ENCODE results near the gene TUSC2.

Gene TUSC2

GRCh38 chr3:50354186-50354764, 26.3 kb upstream of the TUSC2 start:
- no peak for DNase-seq

GRCh38 chr3:50353245-50354004, 25.4 kb upstream of the TUSC2 start:
- no peak for DNase-seq

DNA sequence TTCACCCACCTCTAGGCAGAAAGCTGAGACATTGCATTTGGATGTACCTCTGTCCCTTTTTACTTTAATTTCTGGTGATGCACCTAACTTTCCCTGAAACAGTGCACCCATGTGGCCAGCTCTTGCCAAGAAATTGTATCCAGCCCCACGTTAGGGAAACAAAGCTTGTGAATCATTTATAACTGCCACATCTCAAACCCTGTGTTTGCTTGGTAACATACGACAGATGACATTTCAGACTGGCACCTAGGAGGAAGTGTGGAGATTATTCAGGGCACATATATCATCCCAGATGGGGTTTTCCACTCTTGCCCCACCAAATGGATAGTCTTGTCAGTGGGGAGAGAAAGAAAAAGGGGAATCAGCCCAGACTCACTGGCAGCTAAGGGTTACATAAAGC, 24.8 kb upstream of the TUSC2 start:
- no peak for DNase-seq

DNA sequence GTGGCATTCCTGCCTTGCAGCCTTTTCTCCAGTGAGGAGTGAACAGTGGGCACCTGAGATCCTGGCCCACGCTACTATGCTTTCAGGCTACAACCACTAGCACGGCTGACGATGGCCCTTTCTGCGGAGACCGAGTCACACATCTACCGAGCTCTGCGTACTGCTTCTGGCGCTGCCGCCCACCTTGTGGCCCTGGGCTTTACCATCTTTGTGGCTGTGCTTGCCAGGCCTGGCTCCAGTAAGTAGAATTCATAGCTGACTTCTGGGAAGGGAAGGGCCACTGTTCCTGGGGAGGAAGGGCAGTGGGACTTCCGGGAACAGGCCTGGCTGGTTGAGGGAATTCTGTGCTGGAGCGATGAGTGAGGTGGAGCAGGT, 23.3 kb upstream of the TUSC2 start:
- DNase-seq: no peak

DNA sequence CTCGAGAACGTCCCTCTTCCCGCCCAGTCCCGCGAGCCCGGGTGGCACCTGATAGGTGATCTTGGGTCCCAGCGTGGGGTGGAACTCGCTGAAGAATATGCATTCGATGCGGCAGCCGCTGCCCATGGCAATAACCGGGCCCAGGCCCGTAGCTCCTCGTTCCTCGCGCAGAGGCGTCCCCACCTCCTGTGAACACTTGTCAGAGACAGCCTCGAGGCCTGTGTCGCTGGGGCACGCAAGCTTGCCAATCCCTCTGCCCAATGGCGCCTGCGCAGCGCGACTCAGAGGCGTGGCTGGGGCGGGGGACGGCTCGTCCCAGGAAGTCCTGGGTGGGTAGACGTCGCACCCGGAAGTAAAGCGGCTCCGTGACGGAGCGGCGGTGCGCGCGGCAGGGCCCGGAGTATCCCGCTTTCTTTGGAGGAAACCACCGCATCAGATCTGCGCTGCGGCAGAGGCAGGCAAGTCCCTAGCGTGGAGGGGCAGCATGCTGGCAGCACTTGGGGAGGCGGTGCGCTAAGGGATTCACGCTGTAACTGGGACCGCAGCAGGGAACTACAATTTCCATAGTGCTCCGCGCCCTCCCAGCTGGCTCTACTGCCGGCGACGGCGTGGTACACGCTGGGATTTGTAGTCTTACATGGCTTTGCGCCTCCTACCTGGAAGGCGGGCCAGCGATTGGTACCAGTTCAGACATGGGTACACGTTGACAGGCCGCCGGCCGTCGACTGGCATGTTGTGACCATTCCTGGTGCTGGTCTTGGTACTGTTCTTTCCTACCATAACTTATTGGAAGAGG, 22.7 kb upstream of the TUSC2 start, which contains the start of the genes CYB561D2 and NPRL2:
Gene CYB561D2 (plus strand): TSS at position 336 of the 796 bp plus-strand sequence. CDS start 572 bp downstream, outside the sequence.
Gene NPRL2 (minus strand): TSS at position 249 of the 796 bp plus-strand sequence. CDS start 123 bp downstream, at position 126.
- DNase-seq: peak; percentile 98

- no peak for DNase-seq
Measured at GRCh38 chr3:50350213-50350526, 22.1 kb upstream of the TUSC2 start.

DNA sequence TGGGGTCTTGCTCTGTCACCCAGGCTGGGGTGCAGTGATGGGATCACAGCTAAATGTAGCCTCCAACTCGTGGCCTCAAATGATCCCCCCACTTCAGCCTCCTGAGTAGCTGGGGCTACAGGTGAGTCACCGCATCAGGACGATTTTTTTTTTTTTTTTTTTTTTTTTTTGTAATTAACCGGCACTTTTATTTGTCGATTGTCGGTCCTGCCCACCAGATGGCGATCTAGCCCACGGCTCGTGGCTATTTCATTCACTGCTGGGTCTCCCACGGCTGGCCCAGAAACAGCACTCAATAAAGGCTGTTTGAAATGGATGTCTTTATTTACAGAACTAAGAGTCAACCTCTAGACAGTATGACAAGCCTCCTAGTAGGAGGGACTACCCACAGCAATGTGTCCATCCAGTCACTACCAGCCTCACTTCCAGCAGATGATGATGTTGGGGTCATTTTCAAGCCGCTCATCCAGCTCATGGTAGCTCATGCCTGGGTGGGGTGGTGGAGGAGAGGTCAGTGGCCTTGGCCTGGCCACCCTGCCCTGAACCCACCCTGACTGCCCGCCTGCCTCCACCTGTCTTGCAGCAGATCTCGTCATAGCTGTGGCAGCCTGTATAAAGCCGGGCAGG, 19.3 kb upstream of the TUSC2 start:
- peak; percentile 73 for DNase-seq

- peak; percentile 71 for DNase-seq
Measured at GRCh38 chr3:50345586-50346234, 17.7 kb upstream of the TUSC2 start, which contains the start of gene ZMYND10. ZMYND10 (minus strand) TSS chr3:50345732; CDS start chr3:50345579, 153 bp downstream.

- no peak for DNase-seq
Measured at GRCh38 chr3:50345008-50345407, 17.0 kb upstream of the TUSC2 start.

- DNase-seq: no peak
Measured at GRCh38 chr3:50342813-50343633, 15.0 kb upstream of the TUSC2 start.

DNA sequence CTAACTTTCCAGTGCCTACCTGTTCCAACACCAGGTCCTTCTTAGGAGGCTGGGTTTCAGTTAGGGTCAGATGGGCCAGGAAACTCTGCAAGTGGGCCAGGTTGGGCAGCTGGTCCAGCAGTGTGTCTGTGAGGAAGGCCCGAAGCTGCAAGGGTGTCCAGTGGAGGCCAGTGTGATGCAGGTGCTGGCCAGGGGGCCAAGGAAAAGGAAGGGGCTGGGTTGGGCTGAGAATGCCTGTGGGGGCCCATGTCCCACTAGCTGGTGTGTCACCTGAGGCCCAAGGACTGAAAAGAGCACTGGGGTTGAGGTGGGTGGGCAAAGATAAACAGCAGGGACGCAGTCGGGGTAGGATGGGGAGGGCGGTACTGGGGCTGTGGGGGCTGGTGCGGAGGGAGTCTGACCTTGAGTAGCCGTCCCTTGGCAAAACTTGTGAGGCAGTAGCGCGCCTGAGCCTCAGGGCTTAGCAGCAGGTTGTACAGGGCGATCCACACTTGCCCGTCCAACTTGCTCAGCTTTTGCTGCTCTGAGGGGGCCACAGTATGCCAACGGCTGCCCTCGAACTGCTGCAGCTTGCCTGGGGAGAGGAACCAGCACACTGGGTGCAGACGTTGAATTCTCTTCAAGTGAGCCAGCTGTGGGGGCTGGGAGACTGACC, 14.1 kb upstream of the TUSC2 start:
- DNase-seq: no peak

DNA sequence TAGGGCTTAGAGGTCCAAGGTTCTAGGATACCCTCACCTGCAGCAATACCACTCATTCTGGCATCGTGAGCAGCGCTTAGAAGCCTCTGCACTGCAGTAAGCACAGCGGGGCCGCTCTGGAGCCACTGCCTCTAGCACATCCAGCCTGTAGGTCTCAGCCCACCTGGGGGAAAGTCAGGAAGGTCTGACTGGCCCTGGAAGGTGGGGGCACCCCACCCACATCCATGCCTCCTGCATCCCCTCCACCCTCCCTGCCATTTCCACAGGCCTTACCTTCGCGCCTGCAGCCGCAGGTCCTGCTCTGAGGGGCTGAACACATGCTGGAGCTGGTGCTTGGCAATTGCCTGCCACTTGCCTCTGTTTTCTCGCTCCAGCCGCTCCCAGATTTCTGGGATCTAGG, 13.5 kb upstream of the TUSC2 start:
- no peak for DNase-seq

GRCh38 chr3:50340448-50341329, 12.7 kb upstream of the TUSC2 start, which contains the start of gene RASSF1:
RASSF1 (minus strand) TSS chr3:50340836; CDS start chr3:50340805, 31 bp downstream.
- peak; percentile 50 for DNase-seq

GRCh38 chr3:50340147-50340447, 12.1 kb upstream of the TUSC2 start:
- DNase-seq: no peak

DNA sequence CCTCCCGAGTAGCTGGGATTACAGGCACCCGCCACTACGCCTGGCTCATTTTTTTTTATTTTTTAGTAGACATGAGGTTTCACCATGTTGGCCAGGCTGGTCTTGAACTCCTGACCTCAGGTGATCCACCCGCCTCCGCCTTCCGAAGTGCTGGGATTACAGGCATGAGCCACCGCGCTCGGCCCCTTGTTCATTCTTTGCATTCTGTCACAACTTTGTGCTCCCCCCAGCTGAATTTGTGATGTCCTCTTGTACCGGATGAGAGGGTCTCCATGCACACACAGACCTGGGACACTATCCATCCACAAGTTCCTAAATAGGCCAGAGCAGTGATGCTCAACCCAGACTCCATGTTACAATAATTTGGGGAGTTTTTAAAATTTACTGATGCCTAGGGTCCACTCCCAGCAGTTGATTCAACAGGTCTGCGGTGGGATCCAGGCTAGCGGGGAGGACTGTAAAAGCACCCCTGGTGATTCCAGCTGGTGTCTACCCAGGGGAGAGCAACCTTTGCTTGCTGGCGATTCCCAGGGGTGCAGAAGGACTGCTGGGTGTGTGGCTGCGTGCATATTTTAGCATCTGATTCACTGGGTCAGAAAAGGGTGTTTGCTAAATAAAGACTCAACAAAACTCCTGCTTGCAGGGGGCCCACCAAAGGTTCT, 11.6 kb upstream of the TUSC2 start:
- DNase-seq: no peak

- no peak for DNase-seq
Measured at GRCh38 chr3:50338965-50339364, 10.9 kb upstream of the TUSC2 start.

GRCh38 chr3:50337175-50337861, 9.3 kb upstream of the TUSC2 start:
- DNase-seq: peak; percentile 95

GRCh38 chr3:50336452-50337174, 8.6 kb upstream of the TUSC2 start:
- no peak for DNase-seq
